Measurements from ENCODE around the gene TMEM86B. TPM values are rescaled to one million over a fixed set of nuclear protein-coding genes. Genes with fewer than 3 reads are reported as not detected.

Gene TMEM86B
- total RNA-seq, 4 donors from 2014 or later = 1.7 to 3.8 (median 1.8) TPM; not detected in 1

DNA sequence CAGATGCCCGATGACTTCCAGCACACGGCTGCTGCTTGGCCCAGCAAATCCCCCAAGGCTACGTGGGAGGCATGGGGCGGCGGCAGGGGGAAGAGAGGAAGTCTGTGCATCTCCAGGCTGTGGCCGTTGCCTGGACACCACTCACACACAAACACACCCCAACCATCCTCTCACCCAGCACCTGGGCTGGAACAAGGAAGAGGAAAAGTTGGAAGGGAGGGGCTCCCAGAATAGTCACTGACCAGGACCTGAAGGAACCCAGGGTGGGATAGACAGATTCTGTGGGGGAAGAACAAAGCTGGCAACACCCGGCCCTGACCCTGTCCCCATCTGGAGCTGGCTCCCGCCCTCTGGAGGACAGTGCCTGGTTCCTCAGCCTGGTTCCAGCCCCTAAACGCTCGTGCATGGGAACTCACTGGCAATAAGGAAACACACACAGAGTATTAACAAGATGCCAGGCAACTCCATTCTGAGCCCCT lies 19.1 kb upstream of the TMEM86B start:
- H3K4me1 ChIP-seq = peaks cover 0 to 56% (median 14%) of the 10 kb centered on the region in 3 donors

DNA sequence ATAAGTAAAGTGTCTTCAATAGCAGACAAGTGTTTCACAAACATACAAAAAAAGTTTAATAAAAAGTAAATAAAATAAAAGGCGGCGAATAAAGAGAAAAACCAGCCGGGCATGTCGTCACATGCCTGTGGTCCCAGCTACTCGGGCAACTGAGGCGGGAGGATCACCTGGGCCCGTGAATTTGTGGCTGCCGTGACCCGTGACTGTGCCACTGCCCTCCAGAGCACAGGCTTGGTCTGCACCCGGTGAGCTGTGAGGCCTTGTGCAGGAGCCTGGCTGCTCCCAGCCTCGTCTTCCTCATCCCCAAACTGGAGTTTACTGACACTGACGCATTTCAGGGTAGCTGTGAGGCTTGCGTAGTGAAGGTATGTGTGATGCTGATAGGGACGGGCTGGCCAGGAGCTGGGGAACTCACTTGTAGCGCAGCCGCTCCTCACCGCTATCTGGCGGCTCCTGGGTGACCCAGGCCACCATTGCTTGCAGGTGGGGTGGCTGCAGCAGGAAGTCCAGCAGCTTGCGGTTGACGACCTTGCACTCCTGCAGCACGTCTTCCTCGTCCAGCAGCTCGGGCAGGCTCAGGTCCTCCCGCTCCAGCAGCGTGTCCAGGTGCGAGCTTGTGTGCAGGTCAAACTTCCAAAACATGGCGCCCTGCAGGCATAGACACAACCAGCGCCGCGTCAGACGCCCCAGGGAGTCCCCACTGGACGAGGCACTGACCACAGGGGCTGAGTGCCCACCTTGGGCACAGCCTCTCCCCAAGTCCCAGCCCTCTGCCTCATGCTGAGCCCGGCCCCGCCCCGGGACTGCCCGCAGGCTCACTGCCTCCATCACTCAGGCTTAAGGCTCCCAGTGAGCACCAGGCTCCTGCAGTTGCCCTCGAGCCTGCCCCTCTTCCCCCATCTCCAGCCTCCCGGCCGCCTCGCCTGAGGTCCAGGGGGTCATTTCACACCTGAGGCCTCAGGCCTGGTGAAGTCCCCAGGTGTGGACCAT lies 18.2 kb upstream of the TMEM86B start:
- ATAC-seq = no peak
- Histone ChIP-seq H3K4me1 (peaks cover 0 to 49% (median 13%) of the 10 kb centered on the region in 3 donors), H3K4me3 (no peak overlapping the region), H3K27me3 (no peaks in the 10 kb centered on the region), H3K36me3 (peaks cover 0 to 64% of the 10 kb centered on the region in 2 donors), H3K27ac (no peak overlapping the region), H3K9me3 (no peaks in the 10 kb centered on the region)
- TF ChIP-seq POLR2A (IDR thresholded peaks at IDR 0.05) = no peak
- no peak for TF ChIP-seq POLR2AphosphoS5 (IDR thresholded peaks at IDR 0.05)
- no peak for TF ChIP-seq EP300 (IDR thresholded peaks at IDR 0.05)
- TF ChIP-seq, protein P1, sequence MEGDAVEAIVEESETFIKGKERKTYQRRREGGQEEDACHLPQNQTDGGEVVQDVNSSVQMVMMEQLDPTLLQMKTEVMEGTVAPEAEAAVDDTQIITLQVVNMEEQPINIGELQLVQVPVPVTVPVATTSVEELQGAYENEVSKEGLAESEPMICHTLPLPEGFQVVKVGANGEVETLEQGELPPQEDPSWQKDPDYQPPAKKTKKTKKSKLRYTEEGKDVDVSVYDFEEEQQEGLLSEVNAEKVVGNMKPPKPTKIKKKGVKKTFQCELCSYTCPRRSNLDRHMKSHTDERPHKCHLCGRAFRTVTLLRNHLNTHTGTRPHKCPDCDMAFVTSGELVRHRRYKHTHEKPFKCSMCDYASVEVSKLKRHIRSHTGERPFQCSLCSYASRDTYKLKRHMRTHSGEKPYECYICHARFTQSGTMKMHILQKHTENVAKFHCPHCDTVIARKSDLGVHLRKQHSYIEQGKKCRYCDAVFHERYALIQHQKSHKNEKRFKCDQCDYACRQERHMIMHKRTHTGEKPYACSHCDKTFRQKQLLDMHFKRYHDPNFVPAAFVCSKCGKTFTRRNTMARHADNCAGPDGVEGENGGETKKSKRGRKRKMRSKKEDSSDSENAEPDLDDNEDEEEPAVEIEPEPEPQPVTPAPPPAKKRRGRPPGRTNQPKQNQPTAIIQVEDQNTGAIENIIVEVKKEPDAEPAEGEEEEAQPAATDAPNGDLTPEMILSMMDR (IDR thresholded peaks at IDR 0.05) = no peak
- 90 to 96% methylated on average over 4 to 10 of the region's 40 CpGs for WGBS, 2 donors (ENCODE audit: low coverage in 1 of 2)

More for the DNA sequence above, 19.1 kb upstream of the TMEM86B start:
- WGBS, 2 donors (ENCODE audit: low coverage in 1 of 2) = 14 to 30% methylated on average over 1 to 4 of the region's 10 CpGs
- Histone ChIP-seq H3K4me3 (no peak overlapping the region), H3K36me3 (peaks cover 0 to 55% of the 10 kb centered on the region in 2 donors), H3K27ac (no peak overlapping the region), H3K27me3 (no peaks in the 10 kb centered on the region), H3K9me3 (no peaks in the 10 kb centered on the region)
- ATAC-seq = peak; percentile 31
- TF ChIP-seq EP300 (IDR thresholded peaks at IDR 0.05) = no peak
- TF ChIP-seq POLR2A (IDR thresholded peaks at IDR 0.05) = no peak
- TF ChIP-seq, protein P1 (IDR thresholded peaks at IDR 0.05) = no peak
- TF ChIP-seq POLR2AphosphoS5 (IDR thresholded peaks at IDR 0.05) = no peak

DNA sequence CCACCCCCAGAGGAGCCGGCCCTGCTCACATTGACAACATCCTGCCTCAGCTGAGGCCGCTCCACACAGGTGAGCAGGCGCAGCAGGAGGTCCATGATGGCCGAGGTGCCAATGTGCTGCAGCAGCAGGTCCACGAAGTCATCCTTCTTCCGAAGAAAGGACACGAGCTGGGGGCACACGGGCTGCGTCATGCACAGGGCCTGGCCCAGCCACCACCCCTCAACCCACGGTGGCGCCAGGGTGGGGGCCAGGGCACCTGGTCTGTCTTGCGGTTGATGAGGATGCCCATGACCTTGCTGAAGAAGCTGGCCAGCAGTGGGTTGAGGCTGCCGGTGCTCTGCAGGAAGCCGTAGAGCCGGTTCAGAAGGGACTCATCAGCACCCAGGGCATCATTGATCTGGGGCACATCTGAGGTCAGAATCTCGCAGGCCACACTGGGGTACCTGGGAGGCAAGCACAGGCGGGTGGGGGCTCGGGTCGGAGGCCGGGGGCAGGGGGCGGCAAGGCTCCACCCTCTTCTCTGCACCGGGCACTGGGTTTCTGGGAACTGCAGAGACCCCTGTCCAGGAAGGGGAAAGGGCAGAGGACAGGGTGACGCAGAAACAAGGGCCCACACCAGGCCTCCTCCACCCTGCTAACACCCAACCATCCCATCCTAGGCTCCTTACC lies 16.8 kb upstream of the TMEM86B start:
- no peak overlapping the region for H3K4me3 ChIP-seq
- no peaks in the 10 kb centered on the region for H3K9me3 ChIP-seq
- no peak for ATAC-seq

DNA sequence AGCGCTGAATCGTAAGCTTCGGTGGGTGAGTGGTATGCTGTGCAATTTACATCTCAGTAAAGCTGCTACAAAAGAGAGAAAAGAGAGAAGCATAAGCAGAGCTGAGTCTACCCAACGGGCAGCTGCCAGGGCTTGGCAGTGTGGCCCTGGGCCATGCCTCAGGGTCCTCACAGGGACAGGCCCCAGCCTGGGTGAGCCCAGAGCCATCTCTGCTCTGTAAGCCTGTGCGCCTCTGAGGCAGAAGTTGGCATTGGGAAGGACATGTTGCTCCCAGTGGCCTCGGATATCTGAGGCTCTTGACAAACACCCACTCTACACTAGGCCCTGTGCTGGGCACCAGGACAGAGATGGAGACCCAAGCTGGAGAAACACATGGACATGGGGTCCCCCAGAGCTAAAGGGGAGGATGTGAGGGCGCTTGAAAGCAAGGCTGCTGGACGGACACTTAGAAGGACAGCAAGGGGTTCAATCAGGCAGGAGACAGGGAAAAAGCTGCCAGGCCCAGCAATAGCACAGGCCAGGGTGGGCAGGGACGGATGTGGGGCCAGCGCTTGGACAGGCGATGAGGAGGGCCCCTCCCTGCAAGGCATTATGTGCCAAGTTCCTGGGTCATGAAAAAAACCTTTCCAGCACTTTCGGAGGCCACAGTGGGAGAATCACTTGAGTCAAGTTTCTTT lies 15.6 kb upstream of the TMEM86B start:
- ATAC-seq = no peak
- Histone ChIP-seq H3K36me3 (peaks cover 0 to 80% of the 10 kb centered on the region in 2 donors), H3K27me3 (no peaks in the 10 kb centered on the region), H3K9me3 (no peaks in the 10 kb centered on the region), H3K27ac (no peak overlapping the region), H3K4me3 (no peak overlapping the region), H3K4me1 (peaks cover 0 to 22% (median 13%) of the 10 kb centered on the region in 3 donors)
- WGBS, 2 donors (ENCODE audit: low coverage in 1 of 2) = 77 to 87% methylated on average over 9 of the region's 12 CpGs
- TF ChIP-seq POLR2A (IDR thresholded peaks at IDR 0.05) (no peak), POLR2AphosphoS5 (IDR thresholded peaks at IDR 0.05) (no peak), EP300 (IDR thresholded peaks at IDR 0.05) (no peak)
- TF ChIP-seq, protein P1 (IDR thresholded peaks at IDR 0.05) = no peak

More for the DNA sequence above, 16.8 kb upstream of the TMEM86B start:
- no peak for TF ChIP-seq EP300 (IDR thresholded peaks at IDR 0.05)
- no peak for TF ChIP-seq POLR2A (IDR thresholded peaks at IDR 0.05)
- TF ChIP-seq POLR2AphosphoS5 (IDR thresholded peaks at IDR 0.05) = no peak
- TF ChIP-seq, protein P1 (IDR thresholded peaks at IDR 0.05) = no peak
- Histone ChIP-seq H3K4me1 (peaks cover 0 to 35% (median 13%) of the 10 kb centered on the region in 3 donors), H3K36me3 (peaks cover 0 to 77% of the 10 kb centered on the region in 2 donors), H3K27ac (no peak overlapping the region), H3K27me3 (no peaks in the 10 kb centered on the region)
- 82 to 100% methylated on average over 1 to 2 of the region's 23 CpGs for WGBS, 2 donors (ENCODE audit: low coverage in 1 of 2)
